T-helper 9 cell (primary cell): ENCODE data around the gene LRTM2.

Source experiments
- DNase-seq: peaks from one replicate; pipeline ENCODE4 v3.0.0-alpha.2; 2020
- total RNA-seq, 2 donors: gene quantifications; one replicate each; lab custom pipeline; 2026; lab: John Stamatoyannopoulos, UW

Gene LRTM2
- total RNA-seq, result 0 reads per million in 2 donors

- DNase-seq, result no peak
Observed at GRCh38 chr12:1820191-1820895, at the start of gene LRTM2. Gene LRTM2, plus strand, starts transcription at chr12:1820565. Its CDS starts 7,584 bp downstream, at chr12:1828149.

GRCh38 chr12:1773937-1774655 lies 46.3 kb upstream of the LRTM2 start:
- DNase-seq, result no peak

- DNase-seq, result no peak
Observed at GRCh38 chr12:1776170-1776921, 44.0 kb upstream of the LRTM2 start.

GRCh38 chr12:1777798-1778197 lies 42.6 kb upstream of the LRTM2 start:
- no peak for DNase-seq

- DNase-seq, result no peak
Observed at GRCh38 chr12:1778911-1779310, 41.5 kb upstream of the LRTM2 start.

- DNase-seq, result no peak
Observed at GRCh38 chr12:1779783-1780182, 40.6 kb upstream of the LRTM2 start.

GRCh38 chr12:1781772-1782171 lies 38.6 kb upstream of the LRTM2 start:
- no peak for DNase-seq

GRCh38 chr12:1782215-1782614 lies 38.1 kb upstream of the LRTM2 start:
- DNase-seq, result no peak

GRCh38 chr12:1787714-1788113 lies 32.7 kb upstream of the LRTM2 start:
- DNase-seq, result no peak

GRCh38 chr12:1790444-1790843 lies 29.9 kb upstream of the LRTM2 start:
- DNase-seq, result no peak

GRCh38 chr12:1791104-1791841 lies 29.1 kb upstream of the LRTM2 start:
- peak; percentile 55 for DNase-seq

GRCh38 chr12:1792406-1792805 lies 28.0 kb upstream of the LRTM2 start:
- DNase-seq, result no peak

GRCh38 chr12:1793426-1794210 lies 26.7 kb upstream of the LRTM2 start:
- no peak for DNase-seq

- no peak for DNase-seq
Observed at GRCh38 chr12:1794440-1795090, 25.8 kb upstream of the LRTM2 start.

- DNase-seq, result no peak
Observed at GRCh38 chr12:1795221-1795784, 25.1 kb upstream of the LRTM2 start.

GRCh38 chr12:1795785-1796514 lies 24.4 kb upstream of the LRTM2 start:
- DNase-seq, result peak; percentile 92

- DNase-seq, result peak; percentile 38
Observed at GRCh38 chr12:1796515-1797010, 23.8 kb upstream of the LRTM2 start.

GRCh38 chr12:1797011-1797901 lies 23.1 kb upstream of the LRTM2 start:
- DNase-seq, result peak; percentile 54
